ENCODE measurements around the gene C1D.

GRCh38 chr2:68060652-68061051 lies 2.2 kb downstream of the C1D start:
- TF ChIP-seq CTCF (IDR thresholded peaks at IDR 0.05) (no peak), POLR2A (IDR thresholded peaks at IDR 0.05) (no peak)
